ENCODE results near the gene TPM2.

The TPM2 gene

GRCh38 chr9:35673132-35674024 lies 16.3 kb downstream of the TPM2 start, which contains the start of gene CA9:
Gene CA9, plus strand, starts transcription at chr9:35673928. Its CDS starts 32 bp downstream, at chr9:35673960.
- no peak for TF ChIP-seq CTCF (conservative IDR thresholded peaks at IDR 0.05)
- no peak for TF ChIP-seq ZFX (IDR thresholded peaks at IDR 0.05)
- H3K27ac ChIP-seq, result no peak within 1 kb of the TSS

- no peak overlapping the region; the same call in 1 of the 2 replicates for H3K27ac ChIP-seq
- TF ChIP-seq ZFX (IDR thresholded peaks at IDR 0.05) (no peak), CTCF (conservative IDR thresholded peaks at IDR 0.05) (no peak)
These were observed 20.2 kb downstream of the TPM2 start for GRCh38 chr9:35669331-35670145.

GRCh38 chr9:35667939-35668338 lies 21.8 kb downstream of the TPM2 start:
- TF ChIP-seq ZFX (IDR thresholded peaks at IDR 0.05) (no peak), CTCF (conservative IDR thresholded peaks at IDR 0.05) (no peak)
- no peak overlapping the region for H3K27ac ChIP-seq

GRCh38 chr9:35666549-35666948 lies 23.2 kb downstream of the TPM2 start:
- no peak overlapping the region for H3K27ac ChIP-seq

GRCh38 chr9:35666045-35666444 lies 23.7 kb downstream of the TPM2 start:
- no peak overlapping the region for H3K27ac ChIP-seq
- no peak for TF ChIP-seq ZFX (IDR thresholded peaks at IDR 0.05)
- no peak for TF ChIP-seq CTCF (conservative IDR thresholded peaks at IDR 0.05)

More at GRCh38 chr9:35666549-35666948, 23.2 kb downstream of the TPM2 start:
- TF ChIP-seq CTCF (conservative IDR thresholded peaks at IDR 0.05), result no peak
- TF ChIP-seq ZFX (IDR thresholded peaks at IDR 0.05), result no peak

GRCh38 chr9:35665471-35665818 lies 24.3 kb downstream of the TPM2 start:
- TF ChIP-seq CTCF (conservative IDR thresholded peaks at IDR 0.05) (peak; percentile 42), ZFX (IDR thresholded peaks at IDR 0.05) (no peak)
- peak overlapping the region; percentile 89 for H3K27ac ChIP-seq

Measured in C4-2B (cell line).